Ramos (cell line): ENCODE data around the gene HDLBP.
"Not testable (repeated sequence)": the region's sequence is repeated elsewhere in the genome, so short reads cannot be mapped to it uniquely, and the experiment has no call there.

Experiments
- in situ Hi-C: fragments of 300-500 bp; cut with MboI; formaldehyde crosslinking; loops from one replicate; pipeline ENCODE4 v1.14.3; 2022; ENCODE audit warnings: low sequenced_read_pairs; ENCODE audit not compliant: unreplicated experiment

HDLBP gene

GRCh38 chr2:241200822-241201395 lies 114.6 kb downstream of the HDLBP start:
- in situ Hi-C loops = no loop called here

- in situ Hi-C loops = no loop called here
Observed at GRCh38 chr2:241199897-241200821, 115.3 kb downstream of the HDLBP start.

- in situ Hi-C loops = no loop called here
Observed at GRCh38 chr2:241199286-241199685, 116.2 kb downstream of the HDLBP start.

GRCh38 chr2:241198381-241199279 lies 116.8 kb downstream of the HDLBP start:
- in situ Hi-C loops = no loop called here

- in situ Hi-C loops = no loop called here
Observed at GRCh38 chr2:241197947-241198346, 117.5 kb downstream of the HDLBP start.

- in situ Hi-C loops = not testable (repeated sequence)
Observed at GRCh38 chr2:241197246-241197645, 118.2 kb downstream of the HDLBP start.

- in situ Hi-C loops = no loop called here
Observed at GRCh38 chr2:241195506-241196130, 119.9 kb downstream of the HDLBP start.

GRCh38 chr2:241194811-241195210 lies 120.7 kb downstream of the HDLBP start:
- in situ Hi-C loops = no loop called here

- in situ Hi-C loops = no loop called here
Observed at GRCh38 chr2:241193271-241193670, 122.2 kb downstream of the HDLBP start.

GRCh38 chr2:241191081-241191480 lies 124.4 kb downstream of the HDLBP start:
- in situ Hi-C loops = no loop called here

GRCh38 chr2:241190291-241190981 lies 125.0 kb downstream of the HDLBP start:
- in situ Hi-C loops = no loop called here

GRCh38 chr2:241189856-241190201 lies 125.6 kb downstream of the HDLBP start:
- in situ Hi-C loops = no loop called here

- in situ Hi-C loops = no loop called here
Observed at GRCh38 chr2:241189093-241189855, 126.2 kb downstream of the HDLBP start.

- in situ Hi-C loops = no loop called here
Observed at GRCh38 chr2:241188361-241189092, 126.9 kb downstream of the HDLBP start, which contains the start of gene ANO7. Gene ANO7 (plus strand): TSS chr2:241188677. CDS start chr2:241190064, 1,387 bp downstream.

- in situ Hi-C loops = no loop called here
Observed at GRCh38 chr2:241187918-241188234, 127.6 kb downstream of the HDLBP start.

GRCh38 chr2:241187101-241187917 lies 128.2 kb downstream of the HDLBP start:
- in situ Hi-C loops = no loop called here

GRCh38 chr2:241185961-241186360 lies 129.5 kb downstream of the HDLBP start:
- in situ Hi-C loops = no loop called here

GRCh38 chr2:241184901-241185300 lies 130.6 kb downstream of the HDLBP start:
- in situ Hi-C loops = no loop called here
